Nephron progenitor cell (in vitro differentiated cells): ENCODE data around the gene ZDHHC14.

ENCODE experiments used
- DNase-seq: peaks from one replicate; pipeline ENCODE4 v3.0.0; 2021
- H3K27ac Mint-ChIP-seq: 2 replicates; pipeline ENCODE4 v1.8.0; 2021; ENCODE audit warnings: mild to moderate bottlenecking, moderate library complexity, mixed read lengths
- H3K27me3 Mint-ChIP-seq: 2 replicates; pipeline ENCODE4 v1.8.0; 2021; ENCODE audit warnings: mild to moderate bottlenecking, low read depth, mixed read lengths; ENCODE audit not compliant: poor library complexity
- H3K36me3 Mint-ChIP-seq: 2 replicates; pipeline ENCODE4 v1.8.0; 2021; ENCODE audit warnings: low read depth, mixed read lengths
- H3K4me1 Mint-ChIP-seq: 2 replicates; pipeline ENCODE4 v1.8.0; 2021; ENCODE audit warnings: mixed read lengths
- H3K4me3 Mint-ChIP-seq: 2 replicates; pipeline ENCODE4 v1.8.0; 2021; ENCODE audit warnings: mild to moderate bottlenecking, moderate library complexity, mixed read lengths
- H3K9me3 Mint-ChIP-seq: 2 replicates; pipeline ENCODE4 v1.8.0; 2021; ENCODE audit warnings: mild to moderate bottlenecking, moderate library complexity, mixed read lengths
- CTCF ChIP-seq: fragments of 200-600 bp; sonication (generic); IDR thresholded peaks from 2 replicates; pipeline ENCODE4 v1.5.0; 2021; ENCODE audit warnings: antibody characterized with exemption

The ZDHHC14 gene

DNA sequence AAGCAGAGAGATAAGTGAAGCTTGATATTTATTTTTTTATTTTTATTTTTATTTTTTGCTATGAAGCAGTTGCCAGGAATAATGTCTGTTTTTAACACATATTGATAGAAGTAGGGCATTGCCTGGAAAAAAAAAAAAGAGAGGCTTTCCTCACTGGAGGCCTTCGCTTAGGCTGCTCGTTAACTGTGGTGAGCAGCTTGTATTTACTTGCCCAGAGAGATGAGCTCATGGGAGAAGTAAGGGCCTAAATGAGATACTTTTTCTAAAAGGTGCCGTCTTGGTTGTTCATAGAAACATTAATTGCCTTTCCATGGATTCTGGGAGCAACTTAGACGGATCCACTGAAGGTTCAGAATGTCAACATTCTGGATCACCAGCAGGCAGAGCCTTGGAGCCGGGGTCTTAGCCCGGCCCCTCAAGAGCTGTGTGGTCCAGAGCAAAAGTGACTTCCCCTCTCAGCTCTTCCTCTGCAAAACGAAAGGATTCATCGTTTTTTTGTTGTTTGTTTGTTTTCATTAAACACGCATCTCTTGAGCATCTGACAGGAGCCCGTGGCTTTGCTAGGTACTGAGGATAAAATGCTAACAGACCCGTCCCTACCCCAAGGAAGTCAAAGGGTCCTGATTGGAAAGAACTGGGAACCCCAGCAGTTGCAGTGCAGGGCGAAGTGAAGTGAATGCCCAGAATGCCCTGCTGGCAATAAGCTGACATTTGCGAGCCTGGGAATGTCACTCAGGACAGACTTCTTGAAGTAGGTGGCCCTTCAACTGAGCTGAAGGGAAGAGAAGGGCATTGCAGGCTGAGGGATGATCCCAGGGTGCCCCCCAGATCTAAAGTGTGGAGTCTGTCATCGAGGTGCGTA lies 138.5 kb downstream of the ZDHHC14 start:
- Mint-ChIP-seq H3K36me3 (no peaks in the 10 kb centered on the region), H3K4me3 (no peak overlapping the region), H3K27ac (no peak overlapping the region), H3K4me1 (peaks cover 17% of the 10 kb centered on the region), H3K27me3 (peaks cover 3% of the 10 kb centered on the region), H3K9me3 (no peaks in the 10 kb centered on the region)
- TF ChIP-seq CTCF = no peak
- no peak for DNase-seq

- H3K4me3 Mint-ChIP-seq = no peak overlapping the region
Measured at GRCh38 chr6:157520117-157520406, 139.1 kb downstream of the ZDHHC14 start.

DNA sequence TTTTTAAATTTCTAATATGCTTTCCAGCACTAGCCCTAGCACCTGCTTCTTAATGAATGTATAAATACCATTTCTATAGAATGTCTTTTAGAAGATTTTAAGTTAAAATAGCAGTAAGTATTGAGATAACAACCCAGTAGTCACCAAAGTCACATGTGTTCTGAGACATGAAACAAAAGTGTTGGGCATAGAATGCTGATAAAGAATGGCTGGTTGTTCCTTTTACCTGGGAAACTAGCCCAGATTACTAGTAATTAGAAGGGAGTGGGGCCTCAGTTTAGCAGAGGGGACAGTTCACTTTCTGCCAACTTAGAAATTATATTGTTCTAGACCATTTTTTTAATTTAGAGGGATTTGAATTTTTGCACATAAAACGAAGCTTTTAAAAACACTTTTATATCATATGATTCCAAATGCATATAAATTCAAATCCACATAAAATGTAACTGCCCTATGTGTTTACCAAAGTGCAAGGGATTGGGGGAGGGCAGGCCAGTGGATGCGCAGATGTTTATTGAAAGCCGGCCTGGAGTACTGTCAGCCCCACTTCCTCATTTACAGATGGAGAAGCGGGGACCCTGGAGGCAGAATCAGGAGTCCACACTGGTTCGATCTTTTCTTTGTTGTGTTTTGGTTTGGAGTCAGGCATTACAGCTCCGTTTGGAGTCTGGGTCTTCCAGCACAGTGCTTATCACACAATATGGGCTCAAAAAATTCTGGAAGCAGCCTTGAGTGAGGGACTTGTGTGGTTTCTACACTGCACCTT lies 139.8 kb downstream of the ZDHHC14 start:
- Mint-ChIP-seq H3K4me1 (peaks cover 20% of the 10 kb centered on the region), H3K36me3 (no peaks in the 10 kb centered on the region), H3K9me3 (peaks cover 2% of the 10 kb centered on the region), H3K4me3 (no peak overlapping the region), H3K27ac (no peak overlapping the region), H3K27me3 (peaks cover 3% of the 10 kb centered on the region)
- DNase-seq = no peak
- TF ChIP-seq CTCF = no peak

More at GRCh38 chr6:157520117-157520406, 139.1 kb downstream of the ZDHHC14 start:
- peaks cover 3% of the 10 kb centered on the region for H3K27me3 Mint-ChIP-seq
- H3K9me3 Mint-ChIP-seq = no peaks in the 10 kb centered on the region
- no peaks in the 10 kb centered on the region for H3K36me3 Mint-ChIP-seq
- no peak for TF ChIP-seq CTCF
- no peak overlapping the region for H3K27ac Mint-ChIP-seq
- no peak for DNase-seq
- H3K4me1 Mint-ChIP-seq = peaks cover 17% of the 10 kb centered on the region

GRCh38 chr6:157521362-157522335 lies 140.7 kb downstream of the ZDHHC14 start:
- no peaks in the 10 kb centered on the region for H3K36me3 Mint-ChIP-seq

DNA sequence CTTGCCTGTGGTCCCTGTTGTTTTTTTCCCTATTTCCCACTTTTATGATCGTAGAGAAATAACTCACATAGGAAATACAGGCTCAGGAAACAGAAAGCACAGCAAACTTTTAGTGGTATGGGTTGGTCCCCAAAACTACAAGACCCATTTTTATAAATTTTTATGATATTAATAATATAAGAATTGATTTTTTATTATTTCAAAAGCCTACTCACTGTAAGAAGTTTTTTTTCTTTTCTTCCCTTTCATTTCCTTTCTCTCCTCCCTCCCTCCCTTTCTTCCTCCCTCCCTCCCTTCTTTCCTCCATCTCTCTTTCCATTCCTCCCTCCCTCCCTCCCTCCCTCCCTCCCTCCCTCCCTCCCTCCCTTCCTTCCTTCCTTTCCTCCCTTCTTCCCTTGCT lies 141.5 kb downstream of the ZDHHC14 start:
- Mint-ChIP-seq H3K27ac (no peak overlapping the region), H3K4me1 (peaks cover 23% of the 10 kb centered on the region), H3K36me3 (no peaks in the 10 kb centered on the region), H3K4me3 (no peak overlapping the region), H3K27me3 (peaks cover 3% of the 10 kb centered on the region), H3K9me3 (peaks cover 5% of the 10 kb centered on the region)
- TF ChIP-seq CTCF = no peak
- DNase-seq = no peak

More at GRCh38 chr6:157521362-157522335, 140.7 kb downstream of the ZDHHC14 start:
- Mint-ChIP-seq H3K27ac (no peak overlapping the region), H3K4me1 (peaks cover 23% of the 10 kb centered on the region), H3K4me3 (no peak overlapping the region), H3K9me3 (peaks cover 5% of the 10 kb centered on the region), H3K27me3 (peaks cover 3% of the 10 kb centered on the region)
- DNase-seq = no peak
- TF ChIP-seq CTCF = no peak
